ENCODE measurements around the gene BEND7. TPM values are rescaled to one million over a fixed set of nuclear protein-coding genes. Genes with fewer than 3 reads are reported as not detected.

Gene BEND7
- total and polyA plus RNA-seq, 2 of the 13 experiments (the other 11 are each of a cell fraction or from before 2014, with no cell fraction given), result 14.1 to 17.1 TPM

GRCh38 chr10:13567030-13567429, 38.2 kb upstream of the BEND7 start:
- no peaks in the 10 kb centered on the region for H4K20me1 ChIP-seq (ENCODE audit: insufficient read depth, low read length)
- H3K4me3 ChIP-seq (replicated peaks in 1 of 3; ENCODE audit: insufficient read depth in 1 of 3, low read depth in 2 of 3, low read length in 3 of 3), result no peak overlapping the region
- in situ Hi-C loops (cut with HindIII; ENCODE audit: extremely low pct_ligation_motif_present, low pct_unique_long_range_greater_than_20kb), result no loop called here
- WGBS (ENCODE audit: low lambda C conversion rate), result 0% methylated on average over 1 of the region's 1 CpG
- no peaks in the 10 kb centered on the region for H3K36me3 ChIP-seq (replicated peaks in 1 of 2; ENCODE audit: control insufficient read depth in 1 of 2, insufficient read depth in 2 of 2, low read length in 2 of 2)
- H3K27ac ChIP-seq (ENCODE audit: extremely low read length, insufficient read depth, low read length), result no peak overlapping the region
- DNase-seq (ENCODE audit: low spot score) (no peak), FAIRE-seq (no peak), ATAC-seq (no peak)
- intact Hi-C loops (cut with micrococcal nuclease; ENCODE audit: unreplicated experiment), result no loop called here
- H3K9me3 ChIP-seq (ENCODE audit: low read length), result no peaks in the 10 kb centered on the region
- H3K9ac ChIP-seq (ENCODE audit: insufficient read depth, low read depth, low read length), result no peak overlapping the region
- POLR2A ChIA-PET, result no interaction called here
- no peaks in the 10 kb centered on the region; a peak in 1 of 5 replicates for H3K27me3 ChIP-seq (ENCODE audit: control insufficient read depth in 1 of 2, insufficient read depth in 2 of 2, low read length in 2 of 2)
- TF ChIP-seq, protein P1, sequence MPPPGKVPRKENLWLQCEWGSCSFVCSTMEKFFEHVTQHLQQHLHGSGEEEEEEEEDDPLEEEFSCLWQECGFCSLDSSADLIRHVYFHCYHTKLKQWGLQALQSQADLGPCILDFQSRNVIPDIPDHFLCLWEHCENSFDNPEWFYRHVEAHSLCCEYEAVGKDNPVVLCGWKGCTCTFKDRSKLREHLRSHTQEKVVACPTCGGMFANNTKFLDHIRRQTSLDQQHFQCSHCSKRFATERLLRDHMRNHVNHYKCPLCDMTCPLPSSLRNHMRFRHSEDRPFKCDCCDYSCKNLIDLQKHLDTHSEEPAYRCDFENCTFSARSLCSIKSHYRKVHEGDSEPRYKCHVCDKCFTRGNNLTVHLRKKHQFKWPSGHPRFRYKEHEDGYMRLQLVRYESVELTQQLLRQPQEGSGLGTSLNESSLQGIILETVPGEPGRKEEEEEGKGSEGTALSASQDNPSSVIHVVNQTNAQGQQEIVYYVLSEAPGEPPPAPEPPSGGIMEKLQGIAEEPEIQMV (CRISPR knock-in tag; IDR thresholded peaks at IDR 0.05; ENCODE audit: low read depth), result no peak
- TF ChIP-seq HNF4A (CRISPR knock-in tag; IDR thresholded peaks at IDR 0.05) (no peak), NFE2L2 (IDR thresholded peaks at IDR 0.05; ENCODE audit: low read length) (no peak), MED1 (CRISPR knock-in tag; IDR thresholded peaks at IDR 0.05) (no peak), ZNF225 (CRISPR knock-in tag; IDR thresholded peaks at IDR 0.05) (no peak), U2AF1 (optimal IDR thresholded peaks at IDR 0.05; ENCODE audit: low read depth, low read length) (no peak), ZNF205 (CRISPR knock-in tag; IDR thresholded peaks at IDR 0.05) (no peak), CEBPB (IDR thresholded peaks at IDR 0.05; ENCODE audit: borderline replicate concordance, low read depth, low read length) (no peak), TOE1 (CRISPR knock-in tag; IDR thresholded peaks at IDR 0.05) (no peak), ZNF569 (CRISPR knock-in tag; IDR thresholded peaks at IDR 0.05; ENCODE audit: borderline replicate concordance) (no peak), NFKBIZ (CRISPR knock-in tag; IDR thresholded peaks at IDR 0.05) (no peak), KDM1A (CRISPR knock-in tag; IDR thresholded peaks at IDR 0.05) (no peak), HMG20B (CRISPR knock-in tag; conservative IDR thresholded peaks at IDR 0.05) (no peak), ZNF564 (CRISPR knock-in tag; IDR thresholded peaks at IDR 0.05) (no peak), NFIC (IDR thresholded peaks at IDR 0.05; ENCODE audit: low read length) (no peak)
- TF ChIP-seq, protein P2, sequence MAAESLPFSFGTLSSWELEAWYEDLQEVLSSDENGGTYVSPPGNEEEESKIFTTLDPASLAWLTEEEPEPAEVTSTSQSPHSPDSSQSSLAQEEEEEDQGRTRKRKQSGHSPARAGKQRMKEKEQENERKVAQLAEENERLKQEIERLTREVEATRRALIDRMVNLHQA (CRISPR knock-in tag; IDR thresholded peaks at IDR 0.05), result no peak
- H3K79me2 ChIP-seq (ENCODE audit: insufficient read depth, low read length), result no peaks in the 10 kb centered on the region
- no peak overlapping the region for H2AFZ ChIP-seq (ENCODE audit: low read length)
- no TSS peak for BruUV-seq (replicated peaks)
- CTCF ChIA-PET (ENCODE audit: low intra/inter-chr PET ratio, low total read pairs), result no interaction called here
- no peak overlapping the region for H3K4me2 ChIP-seq (ENCODE audit: low read depth, low read length)
- no peaks in the 10 kb centered on the region for H3K4me1 ChIP-seq (ENCODE audit: insufficient read depth, low read length)

Measured in HepG2 (cell line).